DOHH2 (cell line): ENCODE measurements around the gene FZR1.

Experiments
- H3F3A ChIP-seq: fragments of 200-600 bp; sonication (generic), shearing (Covaris generic); 2 replicates; pipeline ENCODE4 v1.6.0; 2016; ENCODE audit warnings: antibody characterized with exemption, mild to moderate bottlenecking; ENCODE audit not compliant: control insufficient read depth, insufficient read depth
- H3K27ac ChIP-seq: fragments of 200-600 bp; sonication (generic); 2 replicates; pipeline ENCODE4 v1.5.1; 2014; ENCODE audit warnings: low read depth, mild to moderate bottlenecking, low read length, moderate library complexity
- H3K27me3 ChIP-seq: fragments of 200-600 bp; sonication (generic); 2 replicates; pipeline ENCODE4 v1.6.1; 2014; ENCODE audit warnings: mild to moderate bottlenecking, low read length, mixed read lengths; ENCODE audit not compliant: control insufficient read depth
- H3K36me3 ChIP-seq: fragments of 200-600 bp; sonication (generic); 2 replicates; pipeline ENCODE4 v1.6.1; 2014; ENCODE audit warnings: mild to moderate bottlenecking, low read length, moderate library complexity, mixed read lengths; ENCODE audit not compliant: control insufficient read depth
- H3K4me1 ChIP-seq: fragments of 200-600 bp; sonication (generic); 2 replicates; pipeline ENCODE4 v1.6.1; 2014; ENCODE audit warnings: mild to moderate bottlenecking, low read length, mixed read lengths; ENCODE audit not compliant: control insufficient read depth
- H3K4me2 ChIP-seq: fragments of 200-600 bp; sonication (generic); 2 replicates; pipeline ENCODE4 v1.6.0; 2014; ENCODE audit warnings: mild to moderate bottlenecking, low read length, moderate library complexity
- H3K4me3 ChIP-seq: fragments of 200-600 bp; sonication (generic); 2 replicates; pipeline ENCODE4 v1.5.1; 2014; ENCODE audit warnings: mild to moderate bottlenecking, low read length, mixed read lengths
- H3K79me2 ChIP-seq: fragments of 200-600 bp; sonication (generic); 2 replicates; pipeline ENCODE4 v1.6.1; 2014; ENCODE audit warnings: mild to moderate bottlenecking, low read length, mixed read lengths; ENCODE audit not compliant: control insufficient read depth
- H3K9me2 ChIP-seq: fragments of 200-600 bp; sonication (generic); replicated peaks from 2 replicates; pipeline ENCODE4 v1.6.1; 2014; ENCODE audit warnings: mild to moderate bottlenecking, low read length, mixed read lengths; ENCODE audit not compliant: control insufficient read depth
- H3K9me3 ChIP-seq: fragments of 200-600 bp; sonication (generic); 2 replicates; pipeline ENCODE4 v1.6.1; 2014; ENCODE audit warnings: antibody characterized with exemption, low read length, mixed read lengths; ENCODE audit not compliant: control insufficient read depth, insufficient read depth
- H4K20me1 ChIP-seq: fragments of 200-600 bp; sonication (generic); 2 replicates; pipeline ENCODE4 v1.6.0; 2014; ENCODE audit warnings: low read depth, mild to moderate bottlenecking, antibody characterized with exemption, low read length, moderate library complexity; ENCODE audit not compliant: control insufficient read depth, insufficient read depth
- EZH2phosphoT487 ChIP-seq: fragments of 200-600 bp; sonication (generic); IDR thresholded peaks from 2 replicates; pipeline ENCODE4 v1.6.1; 2017; ENCODE audit warnings: borderline replicate concordance, mild to moderate bottlenecking, antibody characterized with exemption, low read length, moderate library complexity, mixed read lengths
- TF ChIP-seq, protein P1 (sequence below): fragments of 200-600 bp; sonication (generic); IDR thresholded peaks from one replicate; pipeline ENCODE4 v1.5.1; 2014; ENCODE audit warnings: antibody characterized with exemption, mild to moderate bottlenecking, low read depth, low read length; ENCODE audit not compliant: poor library complexity, severe bottlenecking

The FZR1 gene

DNA sequence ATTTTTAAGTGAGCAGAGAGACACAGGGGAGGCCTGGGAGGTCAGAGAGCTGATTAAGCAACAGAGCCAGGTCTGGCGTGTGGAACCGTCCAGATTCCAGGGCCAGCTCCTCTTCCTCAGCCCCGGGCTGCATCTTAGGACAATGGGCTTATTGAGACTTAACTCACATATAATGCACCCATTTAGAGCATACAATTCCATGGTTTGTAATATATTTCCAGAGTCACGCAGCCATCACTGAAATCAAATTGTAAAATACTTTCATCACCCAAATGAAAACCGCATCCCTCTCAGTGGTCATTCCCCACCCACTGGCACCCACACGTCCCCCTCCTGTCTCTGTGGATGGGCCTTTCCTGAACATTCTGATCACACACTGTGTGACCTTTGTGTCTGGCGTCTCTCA lies 64.5 kb downstream of the FZR1 start:
- Histone ChIP-seq H3K27ac (no peak overlapping the region), H3K4me3 (no peak overlapping the region), H3K4me2 (no peak overlapping the region), H3K27me3 (no peaks in the 10 kb centered on the region), H3K4me1 (peaks cover 10% of the 10 kb centered on the region), H3K79me2 (peaks cover 6% of the 10 kb centered on the region), H3F3A (no peaks in the 10 kb centered on the region; the same call in 1 of the 2 replicates), H3K9me3 (no peaks in the 10 kb centered on the region), H3K9me2 (no peaks in the 10 kb centered on the region), H3K36me3 (peaks cover 10% of the 10 kb centered on the region), H4K20me1 (no peaks in the 10 kb centered on the region; the same call in 1 of the 2 replicates)
- no peak for TF ChIP-seq EZH2phosphoT487
- TF ChIP-seq, protein P1, sequence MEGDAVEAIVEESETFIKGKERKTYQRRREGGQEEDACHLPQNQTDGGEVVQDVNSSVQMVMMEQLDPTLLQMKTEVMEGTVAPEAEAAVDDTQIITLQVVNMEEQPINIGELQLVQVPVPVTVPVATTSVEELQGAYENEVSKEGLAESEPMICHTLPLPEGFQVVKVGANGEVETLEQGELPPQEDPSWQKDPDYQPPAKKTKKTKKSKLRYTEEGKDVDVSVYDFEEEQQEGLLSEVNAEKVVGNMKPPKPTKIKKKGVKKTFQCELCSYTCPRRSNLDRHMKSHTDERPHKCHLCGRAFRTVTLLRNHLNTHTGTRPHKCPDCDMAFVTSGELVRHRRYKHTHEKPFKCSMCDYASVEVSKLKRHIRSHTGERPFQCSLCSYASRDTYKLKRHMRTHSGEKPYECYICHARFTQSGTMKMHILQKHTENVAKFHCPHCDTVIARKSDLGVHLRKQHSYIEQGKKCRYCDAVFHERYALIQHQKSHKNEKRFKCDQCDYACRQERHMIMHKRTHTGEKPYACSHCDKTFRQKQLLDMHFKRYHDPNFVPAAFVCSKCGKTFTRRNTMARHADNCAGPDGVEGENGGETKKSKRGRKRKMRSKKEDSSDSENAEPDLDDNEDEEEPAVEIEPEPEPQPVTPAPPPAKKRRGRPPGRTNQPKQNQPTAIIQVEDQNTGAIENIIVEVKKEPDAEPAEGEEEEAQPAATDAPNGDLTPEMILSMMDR = no peak

DNA sequence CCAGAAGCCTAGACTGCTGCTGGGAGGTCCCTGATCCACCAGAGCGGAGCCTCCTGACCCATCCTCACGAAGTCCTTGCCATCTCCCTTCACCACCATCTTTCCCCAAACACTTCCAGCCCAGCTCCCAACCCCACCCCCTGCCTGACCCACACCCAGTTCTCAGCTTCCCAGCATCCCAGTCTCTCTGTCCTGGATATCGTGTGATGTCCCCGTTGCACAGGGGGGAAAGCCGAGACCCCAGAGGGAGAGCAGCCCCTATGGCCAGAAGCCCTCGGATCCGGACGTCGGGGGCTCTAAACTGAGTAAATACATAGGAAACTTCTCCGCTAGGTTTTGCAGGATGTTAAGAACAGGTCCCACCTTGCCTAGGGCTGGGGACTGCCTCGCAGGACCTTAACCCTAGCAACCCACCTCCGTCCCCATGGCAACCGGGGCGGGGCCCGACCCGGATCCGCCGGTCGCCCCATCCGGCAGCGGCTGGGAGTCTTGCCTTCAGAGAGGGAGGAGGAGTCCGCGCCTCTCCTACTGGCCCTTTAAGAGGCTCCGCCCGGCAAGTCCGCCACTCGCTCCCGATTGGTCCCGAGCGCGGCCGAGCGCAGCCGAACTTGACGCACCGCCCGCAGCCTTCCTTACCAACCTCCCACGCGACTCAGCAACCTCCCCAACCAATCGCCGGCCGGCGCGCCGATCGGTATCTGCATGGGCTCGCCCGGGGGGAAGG lies 66.2 kb downstream of the FZR1 start:
- no peaks in the 10 kb centered on the region; the same call in 1 of the 2 replicates for H3F3A ChIP-seq
- no peaks in the 10 kb centered on the region for H3K27me3 ChIP-seq
- peaks cover 10% of the 10 kb centered on the region for H3K4me1 ChIP-seq
- TF ChIP-seq, protein P1 = no peak
- no peak for TF ChIP-seq EZH2phosphoT487
- H3K4me2 ChIP-seq = peak overlapping the region; percentile 63
- no peaks in the 10 kb centered on the region for H3K9me2 ChIP-seq
- no peak overlapping the region for H3K27ac ChIP-seq
- H3K79me2 ChIP-seq = peaks cover 6% of the 10 kb centered on the region
- H3K9me3 ChIP-seq = no peaks in the 10 kb centered on the region
- H4K20me1 ChIP-seq = no peaks in the 10 kb centered on the region; the same call in 1 of the 2 replicates
- peaks cover 16% of the 10 kb centered on the region for H3K36me3 ChIP-seq
- H3K4me3 ChIP-seq = peak overlapping the region; percentile 60

- Histone ChIP-seq H3K36me3 (peaks cover 16% of the 10 kb centered on the region), H3K27ac (peak within 1 kb of the TSS; percentile 46), H3K4me3 (peak within 1 kb of the TSS; percentile 93), H3K4me2 (peak within 1 kb of the TSS; percentile 92), H3K27me3 (no peaks in the 10 kb centered on the region), H3F3A (no peaks in the 10 kb centered on the region; the same call in 1 of the 2 replicates), H3K9me3 (no peaks in the 10 kb centered on the region), H3K9me2 (no peaks in the 10 kb centered on the region), H3K79me2 (peaks cover 6% of the 10 kb centered on the region), H3K4me1 (peaks cover 10% of the 10 kb centered on the region), H4K20me1 (no peaks in the 10 kb centered on the region; the same call in 1 of the 2 replicates)
- TF ChIP-seq, protein P1 = no peak
- TF ChIP-seq EZH2phosphoT487 = no peak
Measured at GRCh38 chr19:3572855-3573161, 66.7 kb downstream of the FZR1 start, which contains the start of gene HMG20B. Gene HMG20B, plus strand, starts transcription at chr19:3572944. Its CDS starts 366 bp downstream, at chr19:3573310.
